HCT116 (cell line): Measurements from ENCODE around the gene PRDM8. TPM values are rescaled to one million over a fixed set of nuclear protein-coding genes. Genes with fewer than 3 reads are reported as not detected.
"Not testable (repeated sequence)": the region's sequence is repeated elsewhere in the genome, so short reads cannot be mapped to it uniquely, and the experiment has no call there.

ENCODE experiments used
- ATAC-seq: fragments of 200-7000 bp; cut with Tn5 transposase; 2 replicates; pipeline ENCODE4 v1.9.1; 2020; ENCODE audit warnings: mild to moderate bottlenecking, moderate library complexity
- BruUV-seq: library from RNA; stranded (reverse); fragments of 400-500 nt; replicated peaks from 2 replicates; lab custom pipeline; 2021; lab: Mats Ljungman, UMichigan
- CTCF ChIA-PET: fragments of 300-600 bp; sonication (Branson Sonifier 250); formaldehyde crosslinking; loops from one replicate; lab custom pipeline; 2021; ENCODE audit warnings: antibody characterized with exemption; lab: Charles Lee
- POLR2A ChIA-PET: fragments of 300-600, 350-600 bp; sonication (Branson Sonifier 250); formaldehyde crosslinking; loops from one replicate; lab custom pipeline; 2021; ENCODE audit warnings: antibody characterized with exemption; lab: Charles Lee
- RAD21 ChIA-PET, 2 experiments: fragments of 300-600 bp; sonication (Branson Sonifier 250); formaldehyde crosslinking; loops; one replicate each; lab custom pipeline; 2023; ENCODE audit warnings: low total read pairs in 2 of 2; ENCODE audit not compliant: uncharacterized antibody in 2 of 2, unreplicated experiment in 2 of 2, low non-redundant PET in 1 of 2; lab: Charles Lee
- DNase-seq: peaks from one replicate; pipeline ENCODE4 v3.0.0-alpha.2; 2010; ENCODE audit warnings: low read depth, low spot score
- H2AFZ ChIP-seq: fragments of 200-600 bp; shearing (Covaris generic), sonication (generic); 2 replicates; pipeline ENCODE4 v1.6.1; 2017; ENCODE audit warnings: low read depth, mixed run types, mixed read lengths, antibody characterized with exemption, low read length; ENCODE audit not compliant: poor library complexity, severe bottlenecking
- H3K27ac ChIP-seq: 2 replicates; pipeline ENCODE4 v1.5.1; 2012; ENCODE audit warnings: low read depth, low read length
- H3K27me3 ChIP-seq: fragments of 200-600 bp; sonication (generic); 2 replicates; pipeline ENCODE4 v1.6.1; 2016; ENCODE audit warnings: mixed run types, low read length, mixed read lengths; ENCODE audit not compliant: insufficient read depth
- H3K36me3 ChIP-seq, 2 experiments: fragments of 200-500 bp in 1 of 2; fragments of 200-600 bp in 1 of 2; sonication (Bioruptor generic) in 1 of 2; sonication (generic) in 1 of 2; 2 replicates each; pipeline versions ENCODE4 v1.5.1 to v1.6.1; 2014 to 2016; ENCODE audit warnings: low read length in 2 of 2, inconsistent platforms in 1 of 2, mixed read lengths in 1 of 2, mixed run types in 1 of 2; ENCODE audit not compliant: insufficient read depth in 2 of 2, control insufficient read depth in 1 of 2
- H3K4me1 ChIP-seq, 2 experiments: fragments of 200-600 bp in 1 of 2; sonication (generic) in 1 of 2; 2 replicates each; pipeline versions ENCODE4 v1.5.1 to v1.6.1; 2012 to 2017; ENCODE audit warnings: low read length in 2 of 2, inconsistent platforms in 1 of 2, mild to moderate bottlenecking in 1 of 2, mixed read lengths in 1 of 2, mixed run types in 1 of 2, moderate library complexity in 1 of 2; ENCODE audit not compliant: insufficient read depth in 2 of 2, control insufficient read depth in 1 of 2
- H3K4me2 ChIP-seq: fragments of 200-600 bp; sonication (generic); 2 replicates; pipeline ENCODE4 v1.6.1; 2017; ENCODE audit warnings: mixed run types, low read length, mixed read lengths
- H3K4me3 ChIP-seq, 2 experiments: fragments of 200-600 bp in 1 of 2; sonication (generic) in 1 of 2; replicated peaks in 1 of 2; 2 replicates each; pipeline ENCODE4 v1.5.1; 2011 to 2016; ENCODE audit warnings: low read length in 2 of 2, control low read depth in 1 of 2, low read depth in 1 of 2, mild to moderate bottlenecking in 1 of 2, mixed read lengths in 1 of 2, mixed run types in 1 of 2
- H3K79me2 ChIP-seq: fragments of 200-600 bp; sonication (generic); 2 replicates; pipeline ENCODE4 v1.6.1; 2017; ENCODE audit warnings: mild to moderate bottlenecking, mixed run types, low read length, moderate library complexity, mixed read lengths; ENCODE audit not compliant: insufficient read depth
- H3K9ac ChIP-seq: fragments of 200-600 bp; sonication (generic); 2 replicates; pipeline ENCODE4 v1.6.1; 2016; ENCODE audit warnings: low read length, mixed read lengths
- H3K9me2 ChIP-seq: fragments of 200-600 bp; sonication (generic), shearing (Covaris generic); 2 replicates; pipeline ENCODE4 v1.6.1; 2017; ENCODE audit warnings: mixed run types, mild to moderate bottlenecking, moderate library complexity; ENCODE audit not compliant: insufficient read depth
- H3K9me3 ChIP-seq, 2 experiments: fragments of 200-500 bp in 1 of 2; fragments of 200-600 bp in 1 of 2; sonication (Bioruptor generic) in 1 of 2; sonication (generic) in 1 of 2; 2 replicates each; pipeline ENCODE4 v1.6.1; 2014 to 2017; ENCODE audit warnings: low read length in 2 of 2, mixed read lengths in 2 of 2, inconsistent platforms in 1 of 2, low read depth in 1 of 2, mild to moderate bottlenecking in 1 of 2, mixed run types in 1 of 2, moderate library complexity in 1 of 2; ENCODE audit not compliant: control insufficient read depth in 1 of 2, insufficient read depth in 1 of 2
- H4K20me1 ChIP-seq: fragments of 200-600 bp; sonication (generic), shearing (Covaris generic); 2 replicates; pipeline ENCODE4 v1.6.1; 2017; ENCODE audit warnings: mixed run types, mild to moderate bottlenecking, moderate library complexity; ENCODE audit not compliant: insufficient read depth
- ATF3 ChIP-seq: IDR thresholded peaks from 2 replicates; pipeline ENCODE4 v1.6.1; 2012
- EGR1 ChIP-seq: IDR thresholded peaks from 2 replicates; pipeline ENCODE4 v1.6.1; 2012; ENCODE audit warnings: low read depth
- EZH2 ChIP-seq: fragments of 200-600 bp; sonication (generic); IDR thresholded peaks from 2 replicates; pipeline ENCODE4 v1.6.1; 2017; ENCODE audit warnings: antibody characterized with exemption, mixed run types
- EZH2phosphoT487 ChIP-seq: fragments of 200-600 bp; IDR thresholded peaks from 2 replicates; pipeline ENCODE4 v1.6.1; 2018; ENCODE audit warnings: antibody characterized with exemption, borderline replicate concordance
- FOSL1 ChIP-seq: IDR thresholded peaks from 2 replicates; pipeline ENCODE4 v1.6.1; 2012; ENCODE audit warnings: low read depth
- MAX ChIP-seq: IDR thresholded peaks from 2 replicates; pipeline ENCODE4 v1.6.1; 2012
- POLR2A ChIP-seq: IDR thresholded peaks from 2 replicates; pipeline ENCODE4 v1.7.0; 2011; ENCODE audit warnings: borderline replicate concordance; ENCODE audit not compliant: insufficient read depth, insufficient read length; ENCODE audit errors: extremely low read depth
- POLR2AphosphoS5 ChIP-seq: IDR thresholded peaks from 2 replicates; pipeline ENCODE4 v1.6.1; 2011; ENCODE audit warnings: mild to moderate bottlenecking, low read depth, low read length, moderate library complexity
- RAD21 ChIP-seq: IDR thresholded peaks from 2 replicates; pipeline ENCODE4 v1.6.1; 2012; ENCODE audit warnings: low read depth, mild to moderate bottlenecking
- REST ChIP-seq: IDR thresholded peaks from 2 replicates; pipeline ENCODE4 v1.6.1; 2012; ENCODE audit warnings: low read depth
- SRF ChIP-seq: IDR thresholded peaks from 2 replicates; pipeline ENCODE4 v1.6.1; 2012; ENCODE audit warnings: low read depth
- TCF7L2 ChIP-seq: IDR thresholded peaks from 2 replicates; pipeline ENCODE4 v1.7.0; 2011; ENCODE audit warnings: borderline replicate concordance, inconsistent platforms; ENCODE audit not compliant: insufficient read depth, insufficient read length; ENCODE audit errors: extremely low read depth
- ZBTB33 ChIP-seq: IDR thresholded peaks from 2 replicates; pipeline ENCODE4 v1.6.1; 2011; ENCODE audit warnings: mild to moderate bottlenecking, low read length, moderate library complexity; ENCODE audit not compliant: insufficient replicate concordance; ENCODE audit errors: extremely low read depth
- ZFX ChIP-seq: fragments of 450-650 bp; IDR thresholded peaks from 2 replicates; pipeline ENCODE4 v1.6.1; 2017
- intact Hi-C: fragments of 100-400 bp; cut with micrococcal nuclease; formaldehyde crosslinking; loops from 2 replicates; pipeline ENCODE4 v1.10.0; 2022
- total RNA-seq: library from RNA; stranded (reverse); gene quantifications from one replicate; pipeline ENCODE4 v1.2.1, GENCODE V29; 2021; ENCODE audit not compliant: unreplicated experiment

The PRDM8 gene
- total RNA-seq, 1 experiment from 2014 or later, result 1.4 TPM

GRCh38 chr4:80243274-80244018 lies 46.1 kb downstream of the PRDM8 start:
- no peaks in the 10 kb centered on the region for H3K4me1 ChIP-seq
- ChIA-PET CTCF (no interaction called here), POLR2A (no interaction called here), RAD21 (no interaction called here)
- no peaks in the 10 kb centered on the region for H3K9me2 ChIP-seq
- no peak overlapping the region for H3K4me2 ChIP-seq
- no peak overlapping the region for H3K4me3 ChIP-seq
- no peak overlapping the region for H3K27ac ChIP-seq
- DNase-seq (no peak), ATAC-seq (no peak)
- H3K9me3 ChIP-seq, result no peaks in the 10 kb centered on the region
- TF ChIP-seq REST (no peak), POLR2A (no peak), FOSL1 (no peak), MAX (no peak), EZH2phosphoT487 (no peak), EGR1 (no peak), ZBTB33 (no peak), POLR2AphosphoS5 (no peak), TCF7L2 (no peak), ATF3 (no peak), SRF (no peak), ZFX (no peak), RAD21 (no peak), EZH2 (no peak)
- no peaks in the 10 kb centered on the region for H3K79me2 ChIP-seq
- H3K27me3 ChIP-seq, result peaks cover 60% of the 10 kb centered on the region
- H3K36me3 ChIP-seq, result no peaks in the 10 kb centered on the region
- H3K9ac ChIP-seq, result no peak overlapping the region
- no peak overlapping the region for H2AFZ ChIP-seq
- BruUV-seq, result no TSS peak
- intact Hi-C loops, result no loop called here
- no peaks in the 10 kb centered on the region for H4K20me1 ChIP-seq

- H3K9me2 ChIP-seq, BruUV-seq, H3K36me3 ChIP-seq, H2AFZ ChIP-seq, H4K20me1 ChIP-seq, H3K4me1 ChIP-seq, intact Hi-C loops, H3K9ac ChIP-seq, CTCF ChIA-PET, DNase-seq, H3K4me2 ChIP-seq, H3K9me3 ChIP-seq, H3K4me3 ChIP-seq, RAD21 ChIA-PET, H3K79me2 ChIP-seq, POLR2A ChIA-PET, ATAC-seq, H3K27ac ChIP-seq: not testable (repeated sequence)
- H3K27me3 ChIP-seq, result peaks cover 39% of the 10 kb centered on the region
These were observed 50.2 kb downstream of the PRDM8 start for GRCh38 chr4:80247484-80247883.
